T-helper 2 cell treated with Interferon-gamma antibody and Interleukin-4, amounts not matched to agents 5 μg/mL and 100 μg/mL, for 36 hours (primary cell): ENCODE data around the gene TMEM217.

ENCODE experiments used
- DNase-seq: peaks from one replicate; pipeline ENCODE4 v3.0.0; 2021; ENCODE audit warnings: low spot score
- H3K27ac Mint-ChIP-seq: one replicate; pipeline ENCODE4 v1.8.0; 2021; ENCODE audit warnings: mild to moderate bottlenecking, mixed read lengths
- H3K27me3 Mint-ChIP-seq: one replicate; pipeline ENCODE4 v1.8.0; 2021; ENCODE audit warnings: low read depth, mixed read lengths
- H3K36me3 Mint-ChIP-seq: one replicate; pipeline ENCODE4 v1.8.0; 2021; ENCODE audit warnings: low read depth, mixed read lengths
- H3K4me1 Mint-ChIP-seq: one replicate; pipeline ENCODE4 v1.8.0; 2021; ENCODE audit warnings: low read depth, mixed read lengths
- H3K4me3 Mint-ChIP-seq: one replicate; pipeline ENCODE4 v1.8.0; 2022; ENCODE audit warnings: mild to moderate bottlenecking, moderate library complexity, mixed read lengths
- H3K9me3 Mint-ChIP-seq: one replicate; pipeline ENCODE4 v1.8.0; 2021; ENCODE audit warnings: mixed read lengths

Gene TMEM217

GRCh38 chr6:37230104-37230503, 27.8 kb downstream of the TMEM217 start:
- no peak overlapping the region for H3K4me3 Mint-ChIP-seq
- no peaks in the 10 kb centered on the region for H3K36me3 Mint-ChIP-seq
- H3K27me3 Mint-ChIP-seq: no peaks in the 10 kb centered on the region
- DNase-seq: no peak
- H3K27ac Mint-ChIP-seq: no peak overlapping the region
- peaks cover 1% of the 10 kb centered on the region for H3K4me1 Mint-ChIP-seq
- no peaks in the 10 kb centered on the region for H3K9me3 Mint-ChIP-seq

- no peaks in the 10 kb centered on the region for H3K36me3 Mint-ChIP-seq
- no peak overlapping the region for H3K4me3 Mint-ChIP-seq
- no peak for DNase-seq
- peaks cover 16% of the 10 kb centered on the region for H3K4me1 Mint-ChIP-seq
- H3K27me3 Mint-ChIP-seq: no peaks in the 10 kb centered on the region
- no peak overlapping the region for H3K27ac Mint-ChIP-seq
- H3K9me3 Mint-ChIP-seq: no peaks in the 10 kb centered on the region
Observed at GRCh38 chr6:37225350-37226169, 32.4 kb downstream of the TMEM217 start.

GRCh38 chr6:37222992-37223391, 35.0 kb downstream of the TMEM217 start:
- H3K27ac Mint-ChIP-seq: peak overlapping the region; percentile 62
- no peaks in the 10 kb centered on the region for H3K27me3 Mint-ChIP-seq
- peaks cover 26% of the 10 kb centered on the region for H3K4me1 Mint-ChIP-seq
- no peaks in the 10 kb centered on the region for H3K36me3 Mint-ChIP-seq
- peak overlapping the region; percentile 80 for H3K4me3 Mint-ChIP-seq
- no peaks in the 10 kb centered on the region for H3K9me3 Mint-ChIP-seq
- no peak for DNase-seq

GRCh38 chr6:37222125-37222967, 35.6 kb downstream of the TMEM217 start:
- H3K9me3 Mint-ChIP-seq: no peaks in the 10 kb centered on the region
- H3K27me3 Mint-ChIP-seq: no peaks in the 10 kb centered on the region
- H3K4me1 Mint-ChIP-seq: peaks cover 26% of the 10 kb centered on the region
- peak overlapping the region; percentile 80 for H3K4me3 Mint-ChIP-seq
- no peaks in the 10 kb centered on the region for H3K36me3 Mint-ChIP-seq
- peak; percentile 80 for DNase-seq
- H3K27ac Mint-ChIP-seq: peak overlapping the region; percentile 62

- Mint-ChIP-seq H3K36me3 (no peaks in the 10 kb centered on the region), H3K27me3 (no peaks in the 10 kb centered on the region), H3K4me1 (peaks cover 26% of the 10 kb centered on the region), H3K4me3 (peak overlapping the region; percentile 80), H3K27ac (no peak overlapping the region), H3K9me3 (no peaks in the 10 kb centered on the region)
- DNase-seq: no peak
Observed at GRCh38 chr6:37221585-37222124, 36.3 kb downstream of the TMEM217 start.

GRCh38 chr6:37218511-37218910, 39.4 kb downstream of the TMEM217 start:
- Mint-ChIP-seq H3K4me1 (peaks cover 26% of the 10 kb centered on the region), H3K36me3 (no peaks in the 10 kb centered on the region), H3K4me3 (no peak overlapping the region), H3K27me3 (no peaks in the 10 kb centered on the region), H3K27ac (no peak overlapping the region), H3K9me3 (no peaks in the 10 kb centered on the region)
- DNase-seq: no peak

- Mint-ChIP-seq H3K4me3 (no peak overlapping the region), H3K36me3 (no peaks in the 10 kb centered on the region), H3K9me3 (no peaks in the 10 kb centered on the region), H3K27me3 (no peaks in the 10 kb centered on the region), H3K27ac (no peak overlapping the region), H3K4me1 (peaks cover 25% of the 10 kb centered on the region)
- no peak for DNase-seq
Observed at GRCh38 chr6:37218061-37218460, 39.9 kb downstream of the TMEM217 start.

GRCh38 chr6:37212268-37212667, 45.7 kb downstream of the TMEM217 start:
- no peaks in the 10 kb centered on the region for H3K9me3 Mint-ChIP-seq

GRCh38 chr6:37210313-37210968, 47.5 kb downstream of the TMEM217 start:
- H3K4me3 Mint-ChIP-seq: peak overlapping the region; percentile 27
- no peaks in the 10 kb centered on the region for H3K27me3 Mint-ChIP-seq
- H3K4me1 Mint-ChIP-seq: peaks cover 47% of the 10 kb centered on the region
- H3K36me3 Mint-ChIP-seq: no peaks in the 10 kb centered on the region
- H3K27ac Mint-ChIP-seq: peak overlapping the region; percentile 65
- no peaks in the 10 kb centered on the region for H3K9me3 Mint-ChIP-seq
- DNase-seq: peak; percentile 72

More at GRCh38 chr6:37212268-37212667, 45.7 kb downstream of the TMEM217 start:
- peaks cover 35% of the 10 kb centered on the region for H3K4me1 Mint-ChIP-seq
- no peaks in the 10 kb centered on the region for H3K27me3 Mint-ChIP-seq
- H3K4me3 Mint-ChIP-seq: no peak overlapping the region
- no peaks in the 10 kb centered on the region for H3K36me3 Mint-ChIP-seq
- H3K27ac Mint-ChIP-seq: no peak overlapping the region
- no peak for DNase-seq

- H3K4me3 Mint-ChIP-seq: peak overlapping the region; percentile 59
- no peaks in the 10 kb centered on the region for H3K9me3 Mint-ChIP-seq
- H3K36me3 Mint-ChIP-seq: no peaks in the 10 kb centered on the region
Observed at GRCh38 chr6:37209461-37210205, 48.3 kb downstream of the TMEM217 start.

GRCh38 chr6:37208793-37209192, 49.2 kb downstream of the TMEM217 start:
- Mint-ChIP-seq H3K4me3 (no peak overlapping the region), H3K36me3 (no peaks in the 10 kb centered on the region), H3K4me1 (peaks cover 59% of the 10 kb centered on the region), H3K9me3 (no peaks in the 10 kb centered on the region), H3K27ac (no peak overlapping the region), H3K27me3 (no peaks in the 10 kb centered on the region)
- no peak for DNase-seq

More at GRCh38 chr6:37209461-37210205, 48.3 kb downstream of the TMEM217 start:
- Mint-ChIP-seq H3K27me3 (no peaks in the 10 kb centered on the region), H3K4me1 (peaks cover 53% of the 10 kb centered on the region), H3K27ac (peak overlapping the region; percentile 88)
- peak; percentile 29 for DNase-seq

- no peaks in the 10 kb centered on the region for H3K36me3 Mint-ChIP-seq
- H3K27me3 Mint-ChIP-seq: no peaks in the 10 kb centered on the region
- peak overlapping the region; percentile 84 for H3K27ac Mint-ChIP-seq
- no peaks in the 10 kb centered on the region for H3K9me3 Mint-ChIP-seq
- peaks cover 61% of the 10 kb centered on the region for H3K4me1 Mint-ChIP-seq
- H3K4me3 Mint-ChIP-seq: peak overlapping the region; percentile 62
- peak; percentile 83 for DNase-seq
Observed at GRCh38 chr6:37207903-37208456, 50.0 kb downstream of the TMEM217 start.

GRCh38 chr6:37206622-37207021, 51.3 kb downstream of the TMEM217 start:
- no peaks in the 10 kb centered on the region for H3K9me3 Mint-ChIP-seq
- no peaks in the 10 kb centered on the region for H3K36me3 Mint-ChIP-seq
- H3K4me1 Mint-ChIP-seq: peaks cover 66% of the 10 kb centered on the region
- no peaks in the 10 kb centered on the region for H3K27me3 Mint-ChIP-seq
- H3K4me3 Mint-ChIP-seq: no peak overlapping the region
- no peak for DNase-seq
- peak overlapping the region; percentile 73 for H3K27ac Mint-ChIP-seq
